ENCODE results near the gene PYDC2.

PYDC2 gene

GRCh38 chr3:191430103-191430502 lies 30.9 kb upstream of the PYDC2 start:
- Histone ChIP-seq H3K4me3 (ENCODE audit: low read depth in 1 of 5, low read length in 5 of 5) (no peak overlapping the region), H3K36me3 (ENCODE audit: control insufficient read depth in 5 of 5, insufficient read depth in 5 of 5, low read length in 5 of 5) (no peaks in the 10 kb centered on the region), H3K9ac (ENCODE audit: low read length in 5 of 5) (no peak overlapping the region), H3K27ac (ENCODE audit: low read depth, low read length) (no peak overlapping the region), H3K27me3 (ENCODE audit: control insufficient read depth in 5 of 5, insufficient read depth in 4 of 5, low read length in 5 of 5) (no peaks in the 10 kb centered on the region), H3K4me1 (ENCODE audit: control insufficient read depth in 5 of 5, insufficient read depth in 5 of 5, low read length in 5 of 5) (no peaks in the 10 kb centered on the region), H3K9me3 (ENCODE audit: control insufficient read depth in 5 of 5, low read length in 5 of 5) (no peaks in the 10 kb centered on the region)

GRCh38 chr3:191431160-191431822 lies 29.7 kb upstream of the PYDC2 start:
- H3K4me1 ChIP-seq (ENCODE audit: control insufficient read depth in 5 of 5, insufficient read depth in 5 of 5, low read length in 5 of 5) = no peaks in the 10 kb centered on the region
- H3K27me3 ChIP-seq (ENCODE audit: control insufficient read depth in 5 of 5, insufficient read depth in 4 of 5, low read length in 5 of 5) = no peaks in the 10 kb centered on the region
- no peak overlapping the region for H3K4me3 ChIP-seq (ENCODE audit: low read depth in 1 of 5, low read length in 5 of 5)
- H3K36me3 ChIP-seq (ENCODE audit: control insufficient read depth in 5 of 5, insufficient read depth in 5 of 5, low read length in 5 of 5) = no peaks in the 10 kb centered on the region
- no peak overlapping the region for H3K27ac ChIP-seq (ENCODE audit: low read depth, low read length)
- no peak overlapping the region for H3K9ac ChIP-seq (ENCODE audit: low read length in 5 of 5)
- H3K9me3 ChIP-seq (ENCODE audit: control insufficient read depth in 5 of 5, low read length in 5 of 5) = no peaks in the 10 kb centered on the region

- no peak overlapping the region for H3K27ac ChIP-seq (ENCODE audit: low read depth, low read length)
- H3K4me3 ChIP-seq (ENCODE audit: low read depth in 1 of 5, low read length in 5 of 5) = no peak overlapping the region
- no peaks in the 10 kb centered on the region for H3K4me1 ChIP-seq (ENCODE audit: control insufficient read depth in 5 of 5, insufficient read depth in 5 of 5, low read length in 5 of 5)
- H3K36me3 ChIP-seq (ENCODE audit: control insufficient read depth in 5 of 5, insufficient read depth in 5 of 5, low read length in 5 of 5) = no peaks in the 10 kb centered on the region
- H3K27me3 ChIP-seq (ENCODE audit: control insufficient read depth in 5 of 5, insufficient read depth in 4 of 5, low read length in 5 of 5) = no peaks in the 10 kb centered on the region
- no peaks in the 10 kb centered on the region for H3K9me3 ChIP-seq (ENCODE audit: control insufficient read depth in 5 of 5, low read length in 5 of 5)
- no peak overlapping the region for H3K9ac ChIP-seq (ENCODE audit: low read length in 5 of 5)
These were observed 28.8 kb upstream of the PYDC2 start for GRCh38 chr3:191432162-191432561.

GRCh38 chr3:191434024-191434423 lies 26.9 kb upstream of the PYDC2 start:
- no peak overlapping the region for H3K9ac ChIP-seq (ENCODE audit: low read length in 5 of 5)
- no peak overlapping the region for H3K27ac ChIP-seq (ENCODE audit: low read depth, low read length)
- no peaks in the 10 kb centered on the region for H3K27me3 ChIP-seq (ENCODE audit: control insufficient read depth in 5 of 5, insufficient read depth in 4 of 5, low read length in 5 of 5)
- no peaks in the 10 kb centered on the region for H3K9me3 ChIP-seq (ENCODE audit: control insufficient read depth in 5 of 5, low read length in 5 of 5)
- H3K4me1 ChIP-seq (ENCODE audit: control insufficient read depth in 5 of 5, insufficient read depth in 5 of 5, low read length in 5 of 5) = no peaks in the 10 kb centered on the region
- H3K36me3 ChIP-seq (ENCODE audit: control insufficient read depth in 5 of 5, insufficient read depth in 5 of 5, low read length in 5 of 5) = no peaks in the 10 kb centered on the region
- no peak overlapping the region for H3K4me3 ChIP-seq (ENCODE audit: low read depth in 1 of 5, low read length in 5 of 5)

- Histone ChIP-seq H3K4me3 (ENCODE audit: low read depth in 1 of 5, low read length in 5 of 5) (no peak overlapping the region), H3K9ac (ENCODE audit: low read length in 5 of 5) (no peak overlapping the region), H3K27ac (ENCODE audit: low read depth, low read length) (no peak overlapping the region), H3K27me3 (ENCODE audit: control insufficient read depth in 5 of 5, insufficient read depth in 4 of 5, low read length in 5 of 5) (no peaks in the 10 kb centered on the region), H3K9me3 (ENCODE audit: control insufficient read depth in 5 of 5, low read length in 5 of 5) (peaks cover 0 to 3% (median 0%) of the 10 kb centered on the region in 5 donors), H3K4me1 (ENCODE audit: control insufficient read depth in 5 of 5, insufficient read depth in 5 of 5, low read length in 5 of 5) (no peaks in the 10 kb centered on the region), H3K36me3 (ENCODE audit: control insufficient read depth in 5 of 5, insufficient read depth in 5 of 5, low read length in 5 of 5) (no peaks in the 10 kb centered on the region)
These were observed 25.0 kb upstream of the PYDC2 start for GRCh38 chr3:191435981-191436380.

GRCh38 chr3:191438150-191438814 lies 22.7 kb upstream of the PYDC2 start:
- Histone ChIP-seq H3K4me3 (ENCODE audit: low read depth in 1 of 5, low read length in 5 of 5) (no peak overlapping the region), H3K27ac (ENCODE audit: low read depth, low read length) (no peak overlapping the region), H3K9me3 (ENCODE audit: control insufficient read depth in 5 of 5, low read length in 5 of 5) (peaks cover 0 to 3% (median 0%) of the 10 kb centered on the region in 5 donors), H3K9ac (ENCODE audit: low read length in 5 of 5) (no peak overlapping the region), H3K36me3 (ENCODE audit: control insufficient read depth in 5 of 5, insufficient read depth in 5 of 5, low read length in 5 of 5) (no peaks in the 10 kb centered on the region), H3K27me3 (ENCODE audit: control insufficient read depth in 5 of 5, insufficient read depth in 4 of 5, low read length in 5 of 5) (no peaks in the 10 kb centered on the region), H3K4me1 (ENCODE audit: control insufficient read depth in 5 of 5, insufficient read depth in 5 of 5, low read length in 5 of 5) (no peaks in the 10 kb centered on the region)

- Histone ChIP-seq H3K36me3 (ENCODE audit: control insufficient read depth in 5 of 5, insufficient read depth in 5 of 5, low read length in 5 of 5) (no peaks in the 10 kb centered on the region), H3K4me1 (ENCODE audit: control insufficient read depth in 5 of 5, insufficient read depth in 5 of 5, low read length in 5 of 5) (no peaks in the 10 kb centered on the region), H3K9ac (ENCODE audit: low read length in 5 of 5) (no peak overlapping the region), H3K27ac (ENCODE audit: low read depth, low read length) (no peak overlapping the region), H3K27me3 (ENCODE audit: control insufficient read depth in 5 of 5, insufficient read depth in 4 of 5, low read length in 5 of 5) (no peaks in the 10 kb centered on the region), H3K4me3 (ENCODE audit: low read depth in 1 of 5, low read length in 5 of 5) (no peak overlapping the region), H3K9me3 (ENCODE audit: control insufficient read depth in 5 of 5, low read length in 5 of 5) (peaks cover 0 to 3% (median 0%) of the 10 kb centered on the region in 5 donors)
These were observed 20.4 kb upstream of the PYDC2 start for GRCh38 chr3:191440532-191440931.

GRCh38 chr3:191441687-191442086 lies 19.3 kb upstream of the PYDC2 start:
- H3K4me3 ChIP-seq (ENCODE audit: low read depth in 1 of 5, low read length in 5 of 5) = no peak overlapping the region
- no peaks in the 10 kb centered on the region for H3K27me3 ChIP-seq (ENCODE audit: control insufficient read depth in 5 of 5, insufficient read depth in 4 of 5, low read length in 5 of 5)
- no peak overlapping the region for H3K9ac ChIP-seq (ENCODE audit: low read length in 5 of 5)
- no peaks in the 10 kb centered on the region for H3K4me1 ChIP-seq (ENCODE audit: control insufficient read depth in 5 of 5, insufficient read depth in 5 of 5, low read length in 5 of 5)
- no peak overlapping the region for H3K27ac ChIP-seq (ENCODE audit: low read depth, low read length)
- H3K9me3 ChIP-seq (ENCODE audit: control insufficient read depth in 5 of 5, low read length in 5 of 5) = peaks cover 0 to 3% (median 0%) of the 10 kb centered on the region in 5 donors
- no peaks in the 10 kb centered on the region for H3K36me3 ChIP-seq (ENCODE audit: control insufficient read depth in 5 of 5, insufficient read depth in 5 of 5, low read length in 5 of 5)

- Histone ChIP-seq H3K9me3 (ENCODE audit: control insufficient read depth in 5 of 5, low read length in 5 of 5) (peaks cover 0 to 3% (median 0%) of the 10 kb centered on the region in 5 donors), H3K4me3 (ENCODE audit: low read depth in 1 of 5, low read length in 5 of 5) (no peak overlapping the region), H3K9ac (ENCODE audit: low read length in 5 of 5) (no peak overlapping the region), H3K4me1 (ENCODE audit: control insufficient read depth in 5 of 5, insufficient read depth in 5 of 5, low read length in 5 of 5) (no peaks in the 10 kb centered on the region), H3K27ac (ENCODE audit: low read depth, low read length) (no peak overlapping the region), H3K27me3 (ENCODE audit: control insufficient read depth in 5 of 5, insufficient read depth in 4 of 5, low read length in 5 of 5) (no peaks in the 10 kb centered on the region), H3K36me3 (ENCODE audit: control insufficient read depth in 5 of 5, insufficient read depth in 5 of 5, low read length in 5 of 5) (no peaks in the 10 kb centered on the region)
These were observed 16.4 kb upstream of the PYDC2 start for GRCh38 chr3:191444569-191444968.

- Histone ChIP-seq H3K9me3 (ENCODE audit: control insufficient read depth in 5 of 5, low read length in 5 of 5) (no peaks in the 10 kb centered on the region), H3K27me3 (ENCODE audit: control insufficient read depth in 5 of 5, insufficient read depth in 4 of 5, low read length in 5 of 5) (no peaks in the 10 kb centered on the region), H3K9ac (ENCODE audit: low read length in 5 of 5) (no peak overlapping the region), H3K27ac (ENCODE audit: low read depth, low read length) (no peak overlapping the region), H3K36me3 (ENCODE audit: control insufficient read depth in 5 of 5, insufficient read depth in 5 of 5, low read length in 5 of 5) (no peaks in the 10 kb centered on the region), H3K4me3 (ENCODE audit: low read depth in 1 of 5, low read length in 5 of 5) (no peak overlapping the region), H3K4me1 (ENCODE audit: control insufficient read depth in 5 of 5, insufficient read depth in 5 of 5, low read length in 5 of 5) (no peaks in the 10 kb centered on the region)
These were observed 11.7 kb upstream of the PYDC2 start for GRCh38 chr3:191449256-191449655.

All from subcutaneous abdominal adipose tissue (tissue), 5 donors.